HEK293T (cell line): ENCODE data around the gene ABCB9.

ENCODE experiments used
- FOXA1 ChIP-seq: fragments of 450-650 bp; IDR thresholded peaks from 2 replicates; pipeline ENCODE4 v1.6.1; 2016; ENCODE audit warnings: mild to moderate bottlenecking
- SUZ12 ChIP-seq: fragments of 450-650 bp; IDR thresholded peaks from 2 replicates; pipeline ENCODE4 v1.6.1; 2016; ENCODE audit warnings: mild to moderate bottlenecking

- TF ChIP-seq FOXA1 (no peak), SUZ12 (no peak)
Observed at GRCh38 chr12:122929812-122930211, 36.5 kb downstream of the ABCB9 start.
